Smooth muscle cell of the brain vasculature (primary cell): ENCODE measurements around the gene RBBP5.

Experiments used
- DNase-seq: peaks from one replicate; pipeline ENCODE4 v3.0.0-alpha.2; 2012; ENCODE audit warnings: low read depth, low spot score

Gene RBBP5

GRCh38 chr1:205129447-205130029, 7.8 kb upstream of the RBBP5 start:
- no peak for DNase-seq

- no peak for DNase-seq
Observed at GRCh38 chr1:205128050-205128449, 6.3 kb upstream of the RBBP5 start.

GRCh38 chr1:205127646-205128045, 5.9 kb upstream of the RBBP5 start:
- DNase-seq = no peak

GRCh38 chr1:205124726-205125125, 2.9 kb upstream of the RBBP5 start:
- DNase-seq = no peak

GRCh38 chr1:205122489-205122882, 708 bp upstream of the RBBP5 start:
- no peak for DNase-seq

GRCh38 chr1:205118752-205119151, 3.0 kb downstream of the RBBP5 start:
- no peak for DNase-seq

- DNase-seq = no peak
Observed at GRCh38 chr1:205111354-205111753, 10.4 kb downstream of the RBBP5 start.

- no peak for DNase-seq
Observed at GRCh38 chr1:205109711-205110110, 12.1 kb downstream of the RBBP5 start.

GRCh38 chr1:205109269-205109668, 12.5 kb downstream of the RBBP5 start:
- DNase-seq = no peak

GRCh38 chr1:205108464-205108863, 13.3 kb downstream of the RBBP5 start:
- no peak for DNase-seq

- DNase-seq = no peak
Observed at GRCh38 chr1:205107327-205107726, 14.5 kb downstream of the RBBP5 start.

- no peak for DNase-seq
Observed at GRCh38 chr1:205102404-205102803, 19.4 kb downstream of the RBBP5 start.

GRCh38 chr1:205098242-205098641, 23.5 kb downstream of the RBBP5 start:
- DNase-seq = no peak

- no peak for DNase-seq
Observed at GRCh38 chr1:205095422-205095821, 26.4 kb downstream of the RBBP5 start.

GRCh38 chr1:205091043-205091740, 30.6 kb downstream of the RBBP5 start:
- DNase-seq = no peak

- no peak for DNase-seq
Observed at GRCh38 chr1:205088341-205088740, 33.4 kb downstream of the RBBP5 start.

- no peak for DNase-seq
Observed at GRCh38 chr1:205084360-205084759, 37.4 kb downstream of the RBBP5 start, which contains the start of gene TMEM81. TMEM81 (minus strand) TSS chr1:205084460; CDS start chr1:205084320, 140 bp downstream.

- DNase-seq = no peak
Observed at GRCh38 chr1:205082431-205082830, 39.3 kb downstream of the RBBP5 start.

GRCh38 chr1:205077934-205078311, 43.9 kb downstream of the RBBP5 start:
- no peak for DNase-seq

GRCh38 chr1:205077158-205077933, 44.4 kb downstream of the RBBP5 start:
- no peak for DNase-seq

- DNase-seq = no peak
Observed at GRCh38 chr1:205076245-205076761, 45.5 kb downstream of the RBBP5 start.

- no peak for DNase-seq
Observed at GRCh38 chr1:205075642-205076155, 46.1 kb downstream of the RBBP5 start.
